Stimulated activated CD4-positive, alpha-beta T cell treated with anti-CD3 and anti-CD28 coated beads, Interleukin-2, amount 100 ng/mL, for 4 hours (primary cell): ENCODE data around the gene CNTN4.

Source experiments
- DNase-seq: peaks from one replicate; pipeline ENCODE4 v3.0.0-alpha.2; 2020; ENCODE audit warnings: low read depth

CNTN4 gene

GRCh38 chr3:2392981-2393380 is 294.3 kb downstream of the CNTN4 start:
- no peak for DNase-seq

GRCh38 chr3:2415083-2415482 is 316.4 kb downstream of the CNTN4 start:
- DNase-seq = no peak

GRCh38 chr3:2420919-2421318 is 322.3 kb downstream of the CNTN4 start:
- DNase-seq = no peak

GRCh38 chr3:2423143-2423542 is 324.5 kb downstream of the CNTN4 start:
- DNase-seq = no peak

- no peak for DNase-seq
Measured at GRCh38 chr3:2441558-2441957, 342.9 kb downstream of the CNTN4 start.

- no peak for DNase-seq
Measured at GRCh38 chr3:2446146-2446545, 347.5 kb downstream of the CNTN4 start.

- DNase-seq = no peak
Measured at GRCh38 chr3:2452249-2452648, 353.6 kb downstream of the CNTN4 start.

GRCh38 chr3:2454865-2455264 is 356.2 kb downstream of the CNTN4 start:
- no peak for DNase-seq

- no peak for DNase-seq
Measured at GRCh38 chr3:2456788-2457187, 358.1 kb downstream of the CNTN4 start.

- DNase-seq = no peak
Measured at GRCh38 chr3:2458816-2459215, 360.1 kb downstream of the CNTN4 start.

GRCh38 chr3:2465842-2466241 is 367.2 kb downstream of the CNTN4 start:
- no peak for DNase-seq

GRCh38 chr3:2468816-2469215 is 370.1 kb downstream of the CNTN4 start:
- no peak for DNase-seq

GRCh38 chr3:2476996-2477395 is 378.3 kb downstream of the CNTN4 start:
- no peak for DNase-seq

GRCh38 chr3:2477620-2478019 is 379.0 kb downstream of the CNTN4 start:
- no peak for DNase-seq

- DNase-seq = no peak
Measured at GRCh38 chr3:2484162-2485026, 385.7 kb downstream of the CNTN4 start.

GRCh38 chr3:2485027-2485375 is 386.3 kb downstream of the CNTN4 start:
- DNase-seq = no peak

- no peak for DNase-seq
Measured at GRCh38 chr3:2495746-2496145, 397.1 kb downstream of the CNTN4 start.

GRCh38 chr3:2504912-2505311 is 406.2 kb downstream of the CNTN4 start:
- DNase-seq = no peak

GRCh38 chr3:2506776-2507175 is 408.1 kb downstream of the CNTN4 start:
- no peak for DNase-seq

- DNase-seq = no peak
Measured at GRCh38 chr3:2510591-2511145, 412.0 kb downstream of the CNTN4 start.

- DNase-seq = no peak
Measured at GRCh38 chr3:2511356-2511755, 412.7 kb downstream of the CNTN4 start.

GRCh38 chr3:2512881-2513280 is 414.2 kb downstream of the CNTN4 start:
- DNase-seq = no peak

- no peak for DNase-seq
Measured at GRCh38 chr3:2513986-2514385, 415.3 kb downstream of the CNTN4 start.
